WTC11 (cell line): ENCODE data around the gene BLZF1. TPM values are rescaled to one million over a fixed set of nuclear protein-coding genes. Genes with fewer than 3 reads are reported as not detected.

Source experiments
- ATAC-seq: fragments of 200-7000 bp; cut with Tn5 transposase; 2 replicates; pipeline ENCODE4 v1.10.0; 2021; ENCODE audit warnings: mild to moderate bottlenecking, moderate library complexity
- CTCF ChIA-PET: fragments of 300-600 bp; sonication (Branson Sonifier 250); formaldehyde crosslinking; loops from one replicate; lab custom pipeline; 2021; ENCODE audit warnings: antibody characterized with exemption; lab: Charles Lee
- POLR2A ChIA-PET: fragments of 350-600 bp; sonication (Branson Sonifier 250); formaldehyde crosslinking; loops from one replicate; lab custom pipeline; 2021; ENCODE audit warnings: antibody characterized with exemption; lab: Charles Lee
- DNase-seq: peaks from one replicate; pipeline ENCODE4 v3.0.0; 2021; ENCODE audit warnings: low spot score
- H3K27ac Mint-ChIP-seq: 2 replicates; pipeline ENCODE4 v1.8.0; 2021; ENCODE audit warnings: mixed read lengths
- H3K27me3 Mint-ChIP-seq: 2 replicates; pipeline ENCODE4 v1.8.0; 2021; ENCODE audit warnings: low read depth, mild to moderate bottlenecking, moderate library complexity, mixed read lengths
- H3K36me3 Mint-ChIP-seq: 2 replicates; pipeline ENCODE4 v1.8.0; 2021; ENCODE audit warnings: mixed read lengths
- H3K4me1 Mint-ChIP-seq: 2 replicates; pipeline ENCODE4 v1.8.0; 2022; ENCODE audit warnings: mixed read lengths
- H3K4me3 Mint-ChIP-seq: 2 replicates; pipeline ENCODE4 v1.8.0; 2021; ENCODE audit warnings: mild to moderate bottlenecking, moderate library complexity, mixed read lengths
- H3K9me3 Mint-ChIP-seq: 2 replicates; pipeline ENCODE4 v1.8.0; 2021; ENCODE audit warnings: mixed read lengths
- ATF3 ChIP-seq: sonication (generic); formaldehyde crosslinking; conservative IDR thresholded peaks from 2 replicates; pipeline ENCODE4 v1.8.1; 2022; ENCODE audit warnings: mild to moderate bottlenecking, missing genetic modification reagents
- E2F5 ChIP-seq: sonication (generic); formaldehyde crosslinking; IDR thresholded peaks from 2 replicates; pipeline ENCODE4 v1.8.1; 2022; ENCODE audit warnings: mild to moderate bottlenecking, moderate library complexity, missing genetic modification reagents
- HMGA2 ChIP-seq: fragments of 250-450 bp; sonication (Bioruptor Pico); IDR thresholded peaks from 2 replicates; pipeline ENCODE4 v1.4.0; 2021; ENCODE audit warnings: mild to moderate bottlenecking, moderate library complexity
- HMGXB4 ChIP-seq: sonication (generic); formaldehyde crosslinking; IDR thresholded peaks from 2 replicates; pipeline ENCODE4 v1.8.1; 2023; ENCODE audit warnings: mild to moderate bottlenecking, moderate library complexity, missing genetic modification reagents
- IRF1 ChIP-seq: sonication (generic); formaldehyde crosslinking; IDR thresholded peaks from 2 replicates; pipeline ENCODE4 v1.8.0; 2023; ENCODE audit warnings: missing genetic modification reagents
- JUN ChIP-seq: sonication (generic); formaldehyde crosslinking; IDR thresholded peaks from 2 replicates; pipeline ENCODE4 v1.8.0; 2023; ENCODE audit warnings: mild to moderate bottlenecking, missing genetic modification reagents
- NFE2L1 ChIP-seq: sonication (generic); formaldehyde crosslinking; IDR thresholded peaks from 2 replicates; pipeline ENCODE4 v1.8.1; 2023; ENCODE audit warnings: missing genetic modification reagents
- RORB ChIP-seq: fragments of 250-450 bp; sonication (Bioruptor Pico); IDR thresholded peaks from 2 replicates; pipeline ENCODE4 v1.9.0; 2021; ENCODE audit warnings: mild to moderate bottlenecking
- TEAD4 ChIP-seq: sonication (generic); formaldehyde crosslinking; IDR thresholded peaks from 2 replicates; pipeline ENCODE4 v1.8.0; 2022; ENCODE audit warnings: mild to moderate bottlenecking, missing genetic modification reagents
- USF2 ChIP-seq: sonication (generic); formaldehyde crosslinking; IDR thresholded peaks from 2 replicates; pipeline ENCODE4 v1.8.1; 2023; ENCODE audit warnings: mild to moderate bottlenecking, missing genetic modification reagents, moderate library complexity
- ZBTB21 ChIP-seq: sonication (generic); formaldehyde crosslinking; IDR thresholded peaks from 2 replicates; pipeline ENCODE4 v1.8.1; 2023; ENCODE audit warnings: mild to moderate bottlenecking, missing genetic modification reagents, borderline replicate concordance
- ZNF425 ChIP-seq: fragments of 250-450 bp; sonication (Bioruptor Pico); conservative IDR thresholded peaks from 2 replicates; pipeline ENCODE4 v1.9.0; 2021; ENCODE audit warnings: mild to moderate bottlenecking
- total RNA-seq: library from RNA; stranded (reverse); gene quantifications from 3 replicates; pipeline ENCODE4 v1.2.3, GENCODE V29; 2021

Gene BLZF1
- total RNA-seq, 1 experiment from 2014 or later: 8.3 TPM

GRCh38 chr1:169361281-169361680 is 6.7 kb upstream of the BLZF1 start (continued):
- TF ChIP-seq ZBTB21 (CRISPR knock-in tag) (no peak), IRF1 (CRISPR knock-in tag) (no peak), HMGXB4 (no peak), E2F5 (CRISPR knock-in tag) (no peak)

GRCh38 chr1:169363046-169363730 is 4.8 kb upstream of the BLZF1 start:
- H3K4me1 Mint-ChIP-seq: no peaks in the 10 kb centered on the region
- no peaks in the 10 kb centered on the region for H3K36me3 Mint-ChIP-seq
- no peaks in the 10 kb centered on the region for H3K9me3 Mint-ChIP-seq
- DNase-seq (no peak), ATAC-seq (no peak)
- H3K4me3 Mint-ChIP-seq: no peak overlapping the region
- H3K27me3 Mint-ChIP-seq: no peaks in the 10 kb centered on the region
- ChIA-PET POLR2A (no interaction called here), CTCF (no interaction called here)
- no peak overlapping the region for H3K27ac Mint-ChIP-seq
- TF ChIP-seq HMGA2 (CRISPR knock-in tag) (peak; percentile 19; the same call in 1 of the 2 replicates), ATF3 (CRISPR knock-in tag) (no peak)

GRCh38 chr1:169364948-169365347 is 3.0 kb upstream of the BLZF1 start:
- H3K27me3 Mint-ChIP-seq: no peaks in the 10 kb centered on the region
- CTCF ChIA-PET: no interaction called here
- H3K9me3 Mint-ChIP-seq: no peaks in the 10 kb centered on the region
- H3K36me3 Mint-ChIP-seq: no peaks in the 10 kb centered on the region
- POLR2A ChIA-PET: interaction anchor here (0.6 kb wide), 1 partner anchor 727 kb away, joined by 3 read pairs; no protein-coding TSS in a partner anchor
- DNase-seq (no peak), ATAC-seq (no peak)
- H3K27ac Mint-ChIP-seq: no peak overlapping the region
- no peaks in the 10 kb centered on the region; the same call in 1 of the 2 replicates for H3K4me1 Mint-ChIP-seq
- TF ChIP-seq ZNF425 (CRISPR knock-in tag) (no peak), JUN (CRISPR knock-in tag) (no peak), RORB (no peak), TEAD4 (CRISPR knock-in tag) (no peak), NFE2L1 (CRISPR knock-in tag) (no peak), USF2 (CRISPR knock-in tag) (no peak)
- H3K4me3 Mint-ChIP-seq: no peak overlapping the region
